ENCODE data around the gene STK39.

DNA sequence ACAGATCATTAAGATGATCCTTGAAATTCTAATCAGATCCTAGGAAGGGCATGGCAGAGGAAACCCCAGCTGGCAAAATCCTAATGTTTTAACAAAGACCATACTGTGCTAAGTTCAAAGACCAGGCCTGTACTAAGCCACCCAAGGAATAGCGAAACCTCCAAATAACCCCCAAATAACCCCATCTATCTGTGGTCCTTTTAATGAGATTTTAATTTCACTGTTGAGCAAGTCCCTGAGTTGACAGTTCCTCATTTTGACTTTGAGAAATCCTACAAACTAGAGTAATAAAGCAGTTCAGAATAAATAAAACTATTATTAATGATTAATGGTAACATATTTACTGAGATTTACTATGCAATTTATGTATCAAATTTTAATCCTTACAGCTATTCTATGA is 259.8 kb downstream of the STK39 start:
- TF ChIP-seq, protein P1, sequence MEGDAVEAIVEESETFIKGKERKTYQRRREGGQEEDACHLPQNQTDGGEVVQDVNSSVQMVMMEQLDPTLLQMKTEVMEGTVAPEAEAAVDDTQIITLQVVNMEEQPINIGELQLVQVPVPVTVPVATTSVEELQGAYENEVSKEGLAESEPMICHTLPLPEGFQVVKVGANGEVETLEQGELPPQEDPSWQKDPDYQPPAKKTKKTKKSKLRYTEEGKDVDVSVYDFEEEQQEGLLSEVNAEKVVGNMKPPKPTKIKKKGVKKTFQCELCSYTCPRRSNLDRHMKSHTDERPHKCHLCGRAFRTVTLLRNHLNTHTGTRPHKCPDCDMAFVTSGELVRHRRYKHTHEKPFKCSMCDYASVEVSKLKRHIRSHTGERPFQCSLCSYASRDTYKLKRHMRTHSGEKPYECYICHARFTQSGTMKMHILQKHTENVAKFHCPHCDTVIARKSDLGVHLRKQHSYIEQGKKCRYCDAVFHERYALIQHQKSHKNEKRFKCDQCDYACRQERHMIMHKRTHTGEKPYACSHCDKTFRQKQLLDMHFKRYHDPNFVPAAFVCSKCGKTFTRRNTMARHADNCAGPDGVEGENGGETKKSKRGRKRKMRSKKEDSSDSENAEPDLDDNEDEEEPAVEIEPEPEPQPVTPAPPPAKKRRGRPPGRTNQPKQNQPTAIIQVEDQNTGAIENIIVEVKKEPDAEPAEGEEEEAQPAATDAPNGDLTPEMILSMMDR (IDR thresholded peaks at IDR 0.05; ENCODE audit: poor library complexity, severe bottlenecking), result no peak
- no peak for TF ChIP-seq RAD21 (conservative IDR thresholded peaks at IDR 0.05)
- TF ChIP-seq EZH2 (IDR thresholded peaks at IDR 0.05; ENCODE audit: borderline replicate concordance, insufficient read depth, low read length, poor library complexity, severe bottlenecking), result no peak
- TF ChIP-seq POLR2AphosphoS5 (IDR thresholded peaks at IDR 0.05), result no peak
- TF ChIP-seq MXI1 (conservative IDR thresholded peaks at IDR 0.05; ENCODE audit: poor library complexity, severe bottlenecking), result no peak
- TF ChIP-seq, protein P2, sequence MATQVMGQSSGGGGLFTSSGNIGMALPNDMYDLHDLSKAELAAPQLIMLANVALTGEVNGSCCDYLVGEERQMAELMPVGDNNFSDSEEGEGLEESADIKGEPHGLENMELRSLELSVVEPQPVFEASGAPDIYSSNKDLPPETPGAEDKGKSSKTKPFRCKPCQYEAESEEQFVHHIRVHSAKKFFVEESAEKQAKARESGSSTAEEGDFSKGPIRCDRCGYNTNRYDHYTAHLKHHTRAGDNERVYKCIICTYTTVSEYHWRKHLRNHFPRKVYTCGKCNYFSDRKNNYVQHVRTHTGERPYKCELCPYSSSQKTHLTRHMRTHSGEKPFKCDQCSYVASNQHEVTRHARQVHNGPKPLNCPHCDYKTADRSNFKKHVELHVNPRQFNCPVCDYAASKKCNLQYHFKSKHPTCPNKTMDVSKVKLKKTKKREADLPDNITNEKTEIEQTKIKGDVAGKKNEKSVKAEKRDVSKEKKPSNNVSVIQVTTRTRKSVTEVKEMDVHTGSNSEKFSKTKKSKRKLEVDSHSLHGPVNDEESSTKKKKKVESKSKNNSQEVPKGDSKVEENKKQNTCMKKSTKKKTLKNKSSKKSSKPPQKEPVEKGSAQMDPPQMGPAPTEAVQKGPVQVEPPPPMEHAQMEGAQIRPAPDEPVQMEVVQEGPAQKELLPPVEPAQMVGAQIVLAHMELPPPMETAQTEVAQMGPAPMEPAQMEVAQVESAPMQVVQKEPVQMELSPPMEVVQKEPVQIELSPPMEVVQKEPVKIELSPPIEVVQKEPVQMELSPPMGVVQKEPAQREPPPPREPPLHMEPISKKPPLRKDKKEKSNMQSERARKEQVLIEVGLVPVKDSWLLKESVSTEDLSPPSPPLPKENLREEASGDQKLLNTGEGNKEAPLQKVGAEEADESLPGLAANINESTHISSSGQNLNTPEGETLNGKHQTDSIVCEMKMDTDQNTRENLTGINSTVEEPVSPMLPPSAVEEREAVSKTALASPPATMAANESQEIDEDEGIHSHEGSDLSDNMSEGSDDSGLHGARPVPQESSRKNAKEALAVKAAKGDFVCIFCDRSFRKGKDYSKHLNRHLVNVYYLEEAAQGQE (IDR thresholded peaks at IDR 0.05; ENCODE audit: borderline replicate concordance), result no peak
- no peak for TF ChIP-seq SMC3 (conservative IDR thresholded peaks at IDR 0.05; ENCODE audit: poor library complexity)
